Suprapubic skin (tissue), 4 donors: ENCODE results near the gene MAGI1.

ENCODE experiments used
- CTCF ChIP-seq, 2 donors: fragments of 200-600 bp in 1 of 2; fragments of 450-650 bp in 1 of 2; sonication (generic) in 1 of 2; IDR thresholded peaks; one replicate each; pipeline ENCODE4 v1.5.1; 2016 to 2019; ENCODE audit warnings: antibody characterized with exemption in 2 of 2, mild to moderate bottlenecking in 1 of 2, moderate library complexity in 1 of 2
- POLR2A ChIP-seq, 2 donors: fragments of 450-650 bp; IDR thresholded peaks; one replicate each; pipeline ENCODE4 v1.6.1; 2017; ENCODE audit warnings: antibody characterized with exemption in 2 of 2, mild to moderate bottlenecking in 2 of 2, moderate library complexity in 2 of 2
- POLR2AphosphoS5 ChIP-seq, 3 donors: sonication (generic); formaldehyde crosslinking; IDR thresholded peaks; one replicate each; pipeline ENCODE4 v1.6.1; 2017; ENCODE audit warnings: antibody characterized with exemption in 3 of 3

- no peak for TF ChIP-seq CTCF (IDR thresholded peaks at IDR 0.05)
- no peak for TF ChIP-seq POLR2A (IDR thresholded peaks at IDR 0.05)
- no peak for TF ChIP-seq POLR2AphosphoS5 (IDR thresholded peaks at IDR 0.05)
Measured at GRCh38 chr3:65444447-65444815, 594.3 kb downstream of the MAGI1 start.
